ENCODE results near the gene PCDHAC1.

DNA sequence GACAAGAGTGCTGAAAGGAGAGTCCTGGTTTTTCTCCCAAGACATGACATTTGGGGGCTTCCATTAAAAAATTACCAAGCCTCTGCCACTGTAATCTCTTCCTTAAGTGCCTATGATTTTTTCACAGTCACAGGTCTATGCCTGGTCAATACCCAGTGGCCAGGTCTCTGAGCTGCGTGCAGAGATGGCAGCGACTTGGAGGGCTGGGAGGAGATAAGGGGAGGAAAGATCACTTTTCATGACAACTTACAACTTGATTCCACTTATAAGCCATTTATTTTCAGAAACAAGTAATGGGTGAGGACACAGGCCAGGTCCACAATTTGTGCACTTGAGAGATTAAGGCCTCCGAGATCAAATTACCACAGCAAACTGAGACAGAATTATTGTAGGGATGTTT lies 38.3 kb downstream of the PCDHAC1 start:
- TF ChIP-seq POLR2AphosphoS5 (IDR thresholded peaks at IDR 0.05), result no peak
- no peak for TF ChIP-seq CTCF (IDR thresholded peaks at IDR 0.05)
- TF ChIP-seq EP300 (IDR thresholded peaks at IDR 0.05), result no peak
